Activated CD8-positive, alpha-beta memory T cell treated with anti-CD3 and anti-CD28 coated beads, Interleukin-2, amount 50 U/mL, for 24 hours (primary cell): Measurements from ENCODE around the gene DCDC2C.

Source experiments
- DNase-seq: peaks from one replicate; pipeline ENCODE4 v3.0.0-alpha.2; 2020; ENCODE audit errors: extremely low read depth

DCDC2C gene

DNA sequence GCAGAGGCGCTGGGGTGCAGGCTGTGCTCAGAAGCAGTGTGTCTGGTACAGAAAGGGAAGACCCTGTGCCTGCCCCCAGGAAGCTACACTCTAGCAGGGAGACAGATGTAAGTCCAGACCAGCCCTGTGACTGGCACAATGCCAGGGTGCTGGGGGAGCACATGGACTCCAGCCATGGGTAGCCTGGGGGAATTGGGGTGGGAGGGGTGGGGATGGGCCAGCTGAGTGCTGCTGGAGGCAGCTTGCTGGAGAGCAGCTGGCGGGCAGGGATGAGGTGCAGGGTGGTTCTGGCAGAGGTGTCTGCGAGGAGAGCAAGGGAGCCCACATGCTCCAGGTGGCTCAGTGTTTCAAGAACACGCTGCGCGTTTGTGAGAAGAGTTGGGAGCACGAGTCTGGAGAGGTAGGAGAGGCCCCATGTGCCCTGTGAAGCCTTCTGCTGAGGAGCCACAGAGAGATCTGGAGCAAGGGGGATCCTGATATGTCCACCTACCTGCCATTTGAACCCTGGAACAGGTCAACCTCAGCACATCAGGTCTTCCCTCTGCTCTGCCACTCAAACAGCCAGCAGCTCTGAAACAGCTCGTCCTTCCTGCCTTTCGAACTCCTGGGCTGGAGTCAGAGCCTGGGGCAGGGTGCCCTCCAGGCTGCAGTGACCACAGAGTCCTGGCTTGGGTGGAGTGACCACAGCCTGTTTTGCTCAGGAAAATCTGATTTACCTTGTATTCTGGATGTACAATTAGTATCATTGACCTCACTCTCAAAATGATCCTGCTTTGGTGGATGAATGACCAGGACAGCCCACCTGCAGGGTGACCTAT lies 30.3 kb upstream of the DCDC2C start:
- DNase-seq, result no peak

DNA sequence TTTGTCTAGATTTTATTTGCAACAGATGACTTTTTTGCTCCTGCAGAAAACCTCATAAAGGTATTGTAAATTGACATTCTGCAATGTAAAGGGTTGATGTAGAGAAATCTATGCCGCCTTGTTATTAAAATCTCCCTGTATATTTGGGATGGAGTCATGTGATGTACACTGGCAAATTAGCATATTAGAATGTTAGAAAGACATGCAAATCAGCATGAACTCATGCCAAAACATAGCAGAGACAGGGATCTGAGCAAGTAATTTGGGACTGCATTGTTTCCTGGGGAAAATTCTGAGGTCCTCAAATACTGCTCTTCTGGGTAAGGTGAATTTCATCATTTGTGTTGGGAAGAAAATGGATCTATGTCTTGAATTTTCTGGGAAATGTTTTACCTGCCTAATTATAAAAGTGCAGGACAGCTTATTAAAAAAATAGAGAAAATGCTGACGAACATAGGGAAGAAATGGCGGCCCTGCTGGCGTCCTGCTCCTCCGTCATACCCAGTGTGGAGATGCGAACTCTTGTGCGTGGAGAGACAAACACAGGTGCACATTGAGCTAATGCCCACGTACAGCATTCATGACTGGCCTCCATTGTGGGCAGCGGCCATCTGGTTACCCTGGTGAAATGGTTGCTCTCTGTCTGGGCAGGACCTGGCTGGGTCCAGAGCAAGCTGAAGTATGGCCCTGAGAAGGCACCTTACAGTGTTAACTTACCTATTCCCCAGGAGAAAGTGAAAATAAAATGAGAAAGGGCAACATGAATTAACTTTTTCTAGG lies 29.1 kb upstream of the DCDC2C start:
- DNase-seq, result no peak

DNA sequence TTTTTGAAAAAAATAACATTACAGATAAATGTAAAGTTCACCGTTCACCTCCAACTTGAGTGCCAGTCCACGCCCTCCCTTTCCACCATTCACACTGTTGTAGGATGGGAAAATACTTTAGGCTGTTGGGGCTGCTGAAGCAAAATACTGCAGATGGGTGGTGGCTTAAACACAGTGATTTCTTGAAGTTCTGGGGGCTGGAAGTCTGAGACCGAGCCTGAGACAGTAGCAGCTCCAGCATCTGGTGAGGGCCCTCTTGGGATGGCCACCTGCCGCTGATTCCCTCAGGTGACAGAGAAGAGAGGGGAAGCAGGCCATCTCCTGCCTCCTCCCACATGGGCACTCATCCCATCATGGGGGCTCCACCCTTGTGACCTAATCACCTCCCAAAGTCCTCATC lies 27.7 kb upstream of the DCDC2C start:
- DNase-seq, result no peak

DNA sequence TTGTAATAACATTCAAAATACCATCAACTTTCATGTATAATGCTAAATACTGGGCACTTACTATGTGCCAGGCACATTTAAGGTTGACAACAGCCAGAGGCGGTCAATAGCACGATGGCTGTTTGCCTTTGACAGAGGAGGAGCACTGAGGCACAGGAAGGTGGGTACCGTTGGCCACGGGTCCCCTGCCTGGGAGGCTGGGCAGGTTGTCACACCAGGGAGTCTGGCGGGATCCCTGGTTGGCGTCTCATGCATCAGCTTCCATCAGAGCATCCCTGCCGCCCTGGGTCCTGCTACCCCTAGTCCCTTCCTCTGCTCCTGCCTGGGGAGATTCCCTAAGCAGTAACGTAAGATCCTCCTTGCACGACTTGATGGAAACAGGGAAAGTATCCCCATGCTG lies 25.9 kb upstream of the DCDC2C start:
- DNase-seq, result no peak

DNA sequence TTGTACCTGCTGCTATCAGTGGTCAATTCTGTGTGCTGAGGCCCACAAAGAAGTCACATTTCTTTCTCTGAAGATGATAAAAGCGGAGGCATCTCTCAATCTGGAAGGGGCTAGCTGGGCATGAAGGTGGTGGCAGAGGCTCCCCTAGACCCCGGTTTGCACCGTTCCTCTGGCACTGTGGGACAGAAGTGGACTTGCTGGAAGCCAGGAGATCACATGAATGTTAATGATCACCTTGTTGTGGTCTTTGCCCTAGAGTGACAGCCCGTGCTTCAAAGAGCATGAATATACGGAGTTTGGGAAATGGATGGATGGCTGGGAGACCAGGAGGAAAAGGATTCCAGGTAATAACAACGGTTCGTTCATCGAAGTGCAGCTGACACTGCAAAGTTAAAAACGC lies 25.2 kb upstream of the DCDC2C start:
- DNase-seq, result no peak

DNA sequence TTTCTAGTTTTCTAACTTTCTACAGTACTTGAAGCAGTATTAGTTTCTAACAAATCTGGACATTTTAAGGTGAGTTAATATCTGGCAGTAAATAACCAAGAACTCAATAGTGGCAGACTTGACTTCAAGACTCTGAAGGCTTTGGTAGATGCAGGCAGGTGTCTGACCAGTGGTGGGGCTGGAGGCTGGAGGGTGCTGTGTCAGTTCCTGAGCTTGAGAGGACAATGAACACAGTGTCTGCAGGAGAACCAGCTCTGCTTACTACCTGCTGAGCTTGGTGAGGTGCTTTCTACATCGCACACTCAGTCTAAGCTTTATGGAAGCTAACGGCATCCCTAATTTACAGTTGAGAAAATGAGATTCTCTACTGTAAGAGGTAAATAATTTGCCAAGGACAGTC lies 24.2 kb upstream of the DCDC2C start:
- DNase-seq, result no peak

DNA sequence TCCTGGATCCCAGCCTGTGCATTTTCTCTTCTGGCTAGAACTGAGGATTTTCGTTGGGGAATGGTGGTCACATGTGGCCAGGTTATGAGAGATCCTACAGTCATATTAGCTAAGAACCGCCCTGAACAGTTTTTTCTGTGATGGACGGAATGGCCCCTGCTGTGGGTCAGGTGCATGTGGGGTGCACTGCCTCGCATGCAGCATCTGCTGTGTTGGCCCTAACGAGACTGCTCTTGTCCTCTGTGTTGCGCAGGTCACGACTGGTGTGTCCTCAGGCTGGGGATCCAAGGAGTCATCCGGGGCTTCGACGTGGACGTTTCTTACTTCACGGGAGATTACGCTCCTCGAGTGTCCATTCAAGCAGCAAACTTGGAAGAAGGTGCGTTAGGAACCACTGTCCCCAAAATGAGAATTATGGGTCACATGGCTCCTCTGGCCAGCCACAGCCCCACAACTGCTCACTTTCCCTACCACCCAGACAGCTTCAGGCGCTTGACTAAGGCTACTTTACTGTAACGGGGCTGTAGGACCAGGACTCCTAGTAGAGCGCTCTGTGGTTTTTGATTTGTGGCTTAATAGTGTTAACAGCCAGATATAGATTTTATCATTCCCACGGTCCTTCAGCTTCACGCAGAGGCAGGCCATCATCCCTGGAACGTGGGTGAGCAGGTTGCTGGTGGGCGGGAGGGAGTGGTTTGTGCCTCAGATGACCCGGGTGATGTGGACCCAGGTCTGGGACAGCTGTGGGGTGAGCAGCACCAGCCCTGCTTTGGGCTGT lies 23.6 kb upstream of the DCDC2C start:
- DNase-seq, result no peak

DNA sequence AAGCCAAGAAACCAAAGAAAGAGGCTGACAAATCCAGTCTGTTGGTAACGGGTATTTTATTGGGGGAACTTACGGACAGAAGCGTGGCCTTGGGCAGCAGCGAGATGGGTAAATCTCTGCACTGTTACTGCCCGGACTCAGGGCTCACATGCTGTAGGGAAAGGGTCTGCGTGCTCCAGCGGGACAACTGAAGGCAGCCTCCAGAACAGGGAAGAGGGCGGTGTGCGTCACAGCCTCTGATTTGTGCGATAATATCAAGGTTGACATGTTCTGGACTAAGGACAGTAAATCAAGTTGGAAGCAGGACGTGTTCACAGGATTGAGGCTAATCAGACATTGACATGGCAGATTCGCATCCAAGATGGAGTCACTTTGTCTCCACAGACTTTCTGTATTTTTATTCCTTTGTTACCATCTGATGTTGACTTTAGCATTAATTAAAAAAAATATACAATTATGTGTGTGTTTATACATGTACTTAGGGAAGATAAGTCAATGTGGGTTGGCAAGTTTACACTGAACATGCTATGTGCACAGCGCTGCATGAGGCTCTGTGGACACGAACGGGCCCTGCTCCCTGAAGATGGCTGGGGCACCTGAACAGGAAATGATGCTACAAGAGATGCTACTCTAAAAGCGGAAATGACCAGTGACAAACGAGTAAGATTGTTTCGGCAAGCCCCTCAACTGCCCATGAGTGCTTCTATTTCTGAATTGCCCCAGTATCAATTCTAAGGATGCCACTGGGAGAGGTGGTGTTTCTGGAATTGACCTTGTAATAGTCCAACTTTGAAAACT lies 22.6 kb upstream of the DCDC2C start:
- DNase-seq, result no peak

DNA sequence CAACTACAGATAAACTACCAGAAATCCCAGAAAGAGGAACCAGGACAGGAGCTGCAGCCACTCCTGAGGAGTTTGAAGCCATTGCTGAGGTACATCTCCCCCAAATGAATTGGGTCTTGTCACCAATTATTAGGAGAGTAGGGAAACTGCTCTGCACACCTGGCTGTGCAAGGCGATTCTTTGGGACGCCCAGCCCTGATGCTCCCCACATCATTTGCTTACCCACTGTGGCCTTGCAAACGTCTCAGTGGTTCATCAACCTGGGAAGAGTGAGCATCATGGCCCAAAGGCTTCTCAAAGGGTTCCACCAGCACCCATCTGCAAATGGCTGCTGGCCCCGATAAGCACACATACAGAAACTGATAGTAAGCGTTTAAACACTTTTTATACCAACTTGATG lies 21.8 kb upstream of the DCDC2C start:
- DNase-seq, result no peak

DNA sequence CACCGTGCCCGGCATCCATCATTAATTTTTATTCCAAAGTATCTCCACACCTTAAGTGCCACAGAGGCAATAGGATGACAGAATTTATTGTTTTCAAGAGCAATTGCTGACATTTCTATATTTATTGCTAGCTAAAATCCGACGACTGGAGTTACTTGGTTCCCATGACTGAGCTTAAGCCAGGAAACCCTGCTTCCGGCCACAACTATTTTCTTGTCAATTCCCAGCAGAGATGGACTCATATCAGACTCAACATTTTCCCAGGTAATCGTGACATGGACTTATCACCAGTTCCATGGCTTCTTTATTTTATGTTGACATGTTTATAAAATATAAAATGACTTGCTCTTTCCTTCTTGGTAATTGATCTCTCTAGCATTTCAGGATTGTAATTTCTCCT lies 20.6 kb upstream of the DCDC2C start:
- DNase-seq, result no peak

DNA sequence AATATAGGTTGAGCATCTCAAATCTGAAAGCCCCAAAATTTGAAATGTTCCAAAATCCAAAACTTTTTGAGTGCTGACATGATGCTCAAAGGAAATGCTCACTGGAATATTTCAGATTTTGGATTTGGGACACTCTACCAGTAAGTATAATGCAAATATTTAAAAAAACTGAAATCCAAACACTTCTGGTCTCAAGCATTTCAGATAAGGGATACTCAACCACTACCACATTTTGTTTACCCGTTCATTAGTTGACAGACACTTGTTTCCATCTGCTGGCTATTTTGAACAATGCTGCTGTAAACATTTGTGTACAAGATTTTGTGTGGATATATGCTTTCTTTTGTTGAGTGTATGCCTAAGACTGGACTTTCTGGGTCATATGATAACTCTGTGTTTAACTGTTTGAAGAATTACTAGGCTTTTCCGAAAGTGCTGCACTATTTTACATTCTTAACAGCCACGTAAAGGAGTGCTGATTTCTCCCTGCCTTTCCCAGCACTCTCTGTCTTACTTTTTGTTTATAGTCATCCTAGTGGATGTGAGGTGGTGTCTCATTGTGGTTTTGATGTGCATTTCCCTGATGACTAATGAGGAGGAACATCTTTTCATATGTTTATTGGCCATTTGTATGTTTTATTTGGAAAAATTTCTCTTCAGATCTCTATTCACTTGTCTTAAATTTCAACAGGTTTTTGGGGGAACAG lies 19.5 kb upstream of the DCDC2C start:
- no peak for DNase-seq

DNA sequence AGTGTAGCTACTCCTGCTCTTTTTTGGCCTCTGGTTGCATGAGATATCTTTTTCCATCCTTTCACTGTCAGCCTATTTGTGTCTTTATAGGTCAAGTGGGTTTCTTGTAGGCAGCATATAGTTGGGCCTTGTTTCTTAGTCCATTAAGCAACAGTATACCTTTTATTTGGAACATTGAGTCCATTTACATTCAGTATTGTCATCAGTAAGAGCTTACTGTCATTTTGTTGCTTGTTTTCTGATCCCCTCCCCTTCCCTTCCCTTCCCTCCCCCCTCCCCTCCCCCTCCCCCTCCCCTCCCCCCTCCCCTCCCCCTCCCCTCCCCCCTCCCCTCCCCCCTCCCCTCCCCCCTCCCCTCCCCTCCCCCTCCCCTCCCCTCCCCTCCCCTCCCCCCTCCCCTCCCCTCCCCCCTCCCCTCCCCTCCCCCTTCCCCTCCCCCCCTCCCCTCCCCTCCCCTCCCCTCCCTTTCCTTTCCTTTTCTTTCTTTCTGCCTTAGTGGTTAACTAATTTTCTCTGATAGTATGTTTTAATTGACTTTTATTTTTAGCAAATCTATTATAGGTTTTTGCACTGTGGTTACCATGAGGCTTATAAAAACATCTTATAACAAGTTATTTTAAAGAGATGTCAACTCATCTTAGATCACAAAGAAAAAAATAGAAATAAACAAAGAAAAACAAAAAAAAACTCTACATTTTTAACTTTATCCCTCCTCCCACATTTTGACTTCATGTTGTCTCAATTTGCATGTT lies 13.2 kb upstream of the DCDC2C start:
- no peak for DNase-seq

DNA sequence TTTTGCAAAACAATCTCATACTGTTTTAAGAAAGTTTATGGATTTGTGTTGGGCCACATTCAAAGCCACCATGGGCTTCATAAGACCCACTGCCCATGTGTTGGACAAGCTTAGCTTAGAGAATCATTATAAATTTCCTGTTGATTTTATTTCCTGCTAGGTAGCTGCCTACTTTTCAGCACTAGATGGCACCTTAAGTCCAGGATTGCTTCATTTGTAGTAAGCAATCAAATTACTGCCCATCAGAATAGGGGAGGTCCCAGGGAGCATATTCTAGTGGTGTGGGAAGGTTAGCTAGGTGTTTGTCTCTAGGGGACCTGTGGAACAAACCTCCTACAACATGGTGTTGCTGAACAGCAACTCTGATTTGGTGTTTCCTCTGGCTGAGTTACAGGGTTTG lies 11.0 kb upstream of the DCDC2C start:
- no peak for DNase-seq

DNA sequence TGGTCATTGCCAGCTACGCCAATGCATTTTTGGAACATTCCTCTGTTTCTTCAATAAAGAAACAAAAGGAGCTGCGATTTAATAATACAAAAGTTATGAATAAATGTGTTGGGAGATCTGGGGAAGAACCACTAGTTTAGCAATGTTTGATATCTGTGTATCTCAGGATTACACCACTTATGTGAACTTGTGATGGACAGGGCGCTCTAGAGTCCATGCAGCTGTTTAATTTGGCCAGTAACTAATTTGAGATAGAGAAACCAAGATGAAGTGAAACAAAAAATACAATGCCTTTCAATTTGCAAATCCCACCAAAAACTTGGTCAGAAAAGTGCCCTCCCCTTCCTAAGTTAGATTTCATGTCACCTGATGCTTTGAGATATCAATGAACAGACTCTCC lies 6.8 kb upstream of the DCDC2C start:
- DNase-seq, result no peak

DNA sequence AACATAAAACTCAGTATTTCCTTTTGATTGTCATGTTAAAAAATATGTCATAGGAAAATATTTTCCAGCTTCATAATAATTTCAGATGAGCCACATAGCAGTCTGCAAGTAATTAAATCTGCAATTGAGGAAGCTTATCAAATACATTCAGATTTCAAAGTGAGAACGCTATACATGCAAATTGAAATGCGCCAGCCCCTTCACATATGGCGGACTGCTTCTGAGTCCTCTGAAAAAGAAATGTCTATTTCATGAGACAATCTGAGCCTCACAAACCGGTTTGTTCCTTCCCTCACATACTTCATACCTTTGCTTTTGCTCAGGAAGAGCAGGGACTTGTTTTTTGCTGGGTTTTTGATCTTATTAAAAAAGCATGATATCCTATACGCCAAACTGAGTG lies 2.3 kb upstream of the DCDC2C start:
- DNase-seq, result no peak

DNA sequence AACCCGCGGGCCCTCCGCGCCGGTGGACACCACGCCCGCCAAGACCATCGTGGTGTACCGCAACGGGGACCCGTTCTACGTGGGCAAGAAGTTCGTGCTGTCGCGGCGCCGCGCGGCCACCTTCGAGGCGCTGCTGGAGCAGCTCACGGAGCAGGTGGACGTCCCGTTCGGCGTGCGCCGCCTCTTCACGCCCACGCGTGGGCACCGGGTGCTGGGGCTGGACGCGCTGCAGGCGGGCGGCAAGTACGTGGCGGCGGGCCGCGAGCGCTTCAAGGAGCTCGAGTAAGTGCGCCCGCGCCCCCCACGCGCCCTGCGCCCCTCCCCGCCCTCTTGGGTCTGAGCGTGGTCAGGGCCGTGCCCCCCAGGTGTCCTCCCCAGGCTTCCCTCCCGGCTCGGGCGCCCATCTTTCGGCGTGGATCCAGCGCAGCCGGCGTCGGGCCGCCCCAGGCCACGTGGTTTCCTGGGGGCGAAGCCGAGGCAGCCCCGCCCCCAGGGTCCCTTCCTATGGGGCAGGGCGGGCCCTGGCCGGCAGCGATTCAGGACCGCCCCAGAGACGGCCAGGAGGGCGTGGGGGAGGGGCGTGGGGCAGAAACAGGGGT lies 481 bp downstream of the DCDC2C start:
- DNase-seq, result no peak

DNA sequence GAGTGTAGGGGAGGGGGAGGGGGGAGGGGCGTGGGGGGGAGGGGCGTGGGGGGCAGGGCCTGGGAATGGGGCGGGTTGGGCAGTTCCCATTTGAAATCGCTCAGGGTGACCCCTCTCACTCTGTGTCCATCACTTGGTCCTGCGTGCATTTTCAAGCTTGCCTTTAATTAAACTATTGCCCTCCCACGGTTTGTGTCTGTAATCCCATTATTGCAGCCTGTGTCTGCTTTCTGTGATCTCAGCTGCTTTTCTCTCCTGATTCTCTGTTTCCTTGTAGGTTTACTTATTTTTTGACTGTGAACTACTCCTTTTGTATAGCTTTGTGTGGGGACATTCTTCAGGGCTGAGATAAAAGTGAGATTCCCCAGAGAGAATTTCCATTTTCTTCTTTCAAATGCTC lies 1.3 kb downstream of the DCDC2C start:
- no peak for DNase-seq

DNA sequence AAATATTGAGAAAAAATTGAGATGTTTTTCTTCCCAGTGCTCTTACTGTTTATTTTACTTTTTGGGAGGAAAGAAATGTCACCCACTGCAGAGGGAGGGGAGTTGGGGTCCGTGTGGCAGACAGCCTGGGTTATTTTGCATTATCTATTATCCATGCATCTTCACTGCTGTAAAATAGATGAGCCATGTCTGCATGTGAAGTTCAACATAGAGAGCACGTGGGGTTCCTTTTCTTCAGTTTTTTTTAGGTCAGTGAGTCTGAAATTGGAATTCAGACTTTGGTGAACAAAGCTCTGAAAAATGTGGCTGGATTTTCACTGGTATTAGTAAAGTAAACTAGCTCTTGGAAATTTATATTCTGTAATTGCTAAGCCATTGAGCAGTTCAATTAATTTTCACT lies 2.4 kb downstream of the DCDC2C start:
- DNase-seq, result no peak

DNA sequence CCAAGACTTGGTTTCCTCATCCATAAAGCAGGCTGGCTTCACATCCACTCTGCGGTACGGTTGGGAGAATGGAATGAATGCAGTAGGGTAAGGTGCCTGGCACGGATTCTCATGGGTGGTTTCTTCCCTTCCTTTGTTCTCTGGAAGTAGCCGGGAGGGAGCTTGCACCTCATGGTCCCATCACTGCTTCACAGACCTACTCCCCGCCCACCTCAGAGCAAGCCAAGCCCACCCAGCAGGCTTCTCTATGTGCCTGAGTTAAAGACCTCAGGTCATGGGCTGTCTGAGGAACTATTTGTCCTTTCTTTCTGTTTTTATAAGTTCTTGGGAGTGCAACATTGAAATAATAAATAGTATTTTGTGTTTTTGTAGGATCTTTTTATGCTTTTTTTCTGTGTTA lies 3.5 kb downstream of the DCDC2C start:
- DNase-seq, result no peak

DNA sequence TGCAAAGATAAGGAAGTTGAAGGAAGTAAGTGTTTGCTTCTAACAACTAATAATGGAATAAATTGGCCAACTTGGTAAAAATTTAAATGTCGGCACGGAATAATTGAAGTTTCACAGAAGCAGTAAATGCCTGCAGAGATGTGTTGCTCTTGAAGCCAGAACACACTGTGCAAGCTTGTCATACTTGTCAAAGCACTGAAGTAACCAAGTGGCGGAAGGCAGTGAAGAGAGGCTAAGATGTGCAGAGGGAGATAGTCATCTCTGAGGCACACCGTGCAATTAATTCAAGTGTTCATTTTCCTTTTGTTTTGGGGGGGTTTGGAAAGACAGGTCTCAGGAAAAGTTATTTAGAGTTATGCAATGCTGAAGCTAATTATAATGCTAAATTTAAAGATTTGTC lies 5.2 kb downstream of the DCDC2C start:
- no peak for DNase-seq
